ENCODE measurements around the gene GPRIN1. TPM values are rescaled to one million over a fixed set of nuclear protein-coding genes. Genes with fewer than 3 reads are reported as not detected.

The GPRIN1 gene
- 0.72 TPM for total RNA-seq

- DNase-seq: peak; percentile 73
Measured at GRCh38 chr5:176609724-176610434, at the start of gene GPRIN1. Gene GPRIN1, minus strand, starts transcription at chr5:176610156. Its CDS starts 10,322 bp downstream, at chr5:176599834.

- no peak for DNase-seq
Measured at GRCh38 chr5:176659512-176659839, 49.5 kb upstream of the GPRIN1 start.

- DNase-seq: no peak
Measured at GRCh38 chr5:176658817-176659511, 49.0 kb upstream of the GPRIN1 start.

GRCh38 chr5:176658007-176658599, 48.1 kb upstream of the GPRIN1 start:
- DNase-seq: peak; percentile 82

- no peak for DNase-seq
Measured at GRCh38 chr5:176656467-176656990, 46.6 kb upstream of the GPRIN1 start.

GRCh38 chr5:176654856-176655255, 44.9 kb upstream of the GPRIN1 start:
- DNase-seq: peak; percentile 60

GRCh38 chr5:176653401-176654385, 43.7 kb upstream of the GPRIN1 start:
- DNase-seq: peak; percentile 64

- DNase-seq: no peak
Measured at GRCh38 chr5:176652136-176652535, 42.2 kb upstream of the GPRIN1 start.

- DNase-seq: no peak
Measured at GRCh38 chr5:176651472-176651980, 41.6 kb upstream of the GPRIN1 start.

GRCh38 chr5:176650354-176650884, 40.5 kb upstream of the GPRIN1 start:
- no peak for DNase-seq

GRCh38 chr5:176648474-176649194, 38.7 kb upstream of the GPRIN1 start:
- DNase-seq: no peak

GRCh38 chr5:176647843-176648473, 38.0 kb upstream of the GPRIN1 start:
- DNase-seq: peak; percentile 68

- peak; percentile 100 for DNase-seq
Measured at GRCh38 chr5:176647030-176647842, 37.3 kb upstream of the GPRIN1 start, which contains the start of gene TSPAN17. Gene TSPAN17, plus strand, starts transcription at chr5:176647484. Its CDS starts 132 bp downstream, at chr5:176647616.

GRCh38 chr5:176646707-176647029, 36.7 kb upstream of the GPRIN1 start:
- no peak for DNase-seq

- no peak for DNase-seq
Measured at GRCh38 chr5:176646049-176646706, 36.2 kb upstream of the GPRIN1 start.

- DNase-seq: no peak
Measured at GRCh38 chr5:176644878-176645670, 35.1 kb upstream of the GPRIN1 start.

- DNase-seq: no peak
Measured at GRCh38 chr5:176644294-176644693, 34.3 kb upstream of the GPRIN1 start.

Data from tongue (tissue), 2 donors.